HG03159 (cell line): ENCODE results near the gene TGFBR3.

Experiments used
- ATAC-seq: cut with Tn5 transposase; IDR thresholded peaks from one replicate; pipeline ENCODE4 v1.9.1; 2021; ENCODE audit warnings: mild to moderate bottlenecking, moderate library complexity; ENCODE audit not compliant: unreplicated experiment

Gene TGFBR3

GRCh38 chr1:91783423-91784170 is 102.4 kb downstream of the TGFBR3 start:
- ATAC-seq = no peak

DNA sequence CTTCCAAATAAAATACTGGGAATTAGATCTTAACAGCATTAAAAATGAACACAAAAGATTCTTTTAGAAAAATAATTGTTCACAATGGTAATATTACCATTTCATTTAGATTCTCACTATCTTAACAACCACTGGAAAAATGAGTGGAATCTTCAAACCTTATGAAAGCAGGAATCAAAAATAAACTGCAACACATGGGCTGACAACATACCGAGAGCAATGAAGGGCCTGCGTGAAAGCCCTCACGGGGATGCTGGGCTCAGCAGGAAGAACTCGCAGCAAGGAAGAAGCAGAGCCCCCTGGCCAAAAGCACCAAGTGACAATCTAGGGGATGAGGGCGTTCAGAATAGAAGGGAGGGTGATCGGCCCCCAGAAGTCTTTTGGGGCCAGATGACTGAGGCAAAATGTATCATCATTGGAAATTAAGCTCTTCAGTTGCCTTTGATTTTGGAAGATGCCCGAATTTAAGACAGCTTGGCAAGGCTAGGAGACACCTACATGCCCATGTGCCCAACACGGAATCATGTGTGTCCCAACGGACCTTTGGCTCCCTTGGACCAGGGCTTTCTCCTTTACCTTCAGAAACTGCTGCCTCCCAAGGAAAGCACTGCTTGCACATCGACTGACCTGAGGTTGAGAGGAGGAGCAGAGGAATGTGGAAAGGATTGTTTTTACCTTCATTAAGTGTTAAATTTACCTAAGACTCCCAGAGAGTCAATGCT is 103.9 kb downstream of the TGFBR3 start:
- ATAC-seq = no peak

GRCh38 chr1:91781371-91781825 is 104.6 kb downstream of the TGFBR3 start:
- ATAC-seq = no peak

- no peak for ATAC-seq
Observed at GRCh38 chr1:91779548-91780021, 106.4 kb downstream of the TGFBR3 start.

- ATAC-seq = no peak
Observed at GRCh38 chr1:91778964-91779363, 107.0 kb downstream of the TGFBR3 start.

DNA sequence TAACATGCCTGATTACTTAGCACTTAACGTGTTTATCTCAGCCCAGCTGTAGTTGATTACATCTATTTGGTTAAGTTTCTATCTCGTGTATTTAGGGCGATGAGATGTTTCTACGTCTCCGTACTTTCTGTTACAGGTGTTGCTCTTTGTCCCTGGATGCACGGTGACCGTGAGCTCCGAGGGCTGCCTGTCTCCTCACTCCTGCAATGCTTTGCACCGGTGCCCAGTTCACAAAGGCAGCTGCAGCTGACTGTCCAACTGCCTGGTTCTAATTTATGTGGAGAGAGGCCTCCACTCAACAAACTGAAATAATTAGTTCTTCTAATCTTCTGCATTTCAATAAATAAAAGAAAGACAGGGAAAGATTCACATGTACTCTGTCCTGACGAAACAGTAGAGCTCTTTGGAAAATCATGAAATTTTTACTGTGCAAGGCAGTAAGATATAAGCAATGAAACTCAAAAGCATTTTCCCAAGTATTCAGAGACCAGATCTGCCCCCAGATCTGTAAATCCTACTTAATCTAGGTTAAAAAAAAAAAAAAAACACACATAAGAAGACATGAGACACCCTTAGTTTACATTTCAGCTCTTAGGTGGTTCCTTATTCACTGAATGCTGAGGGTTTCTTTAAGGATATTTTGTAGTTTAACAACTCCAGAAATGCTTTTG is 108.2 kb downstream of the TGFBR3 start:
- no peak for ATAC-seq

DNA sequence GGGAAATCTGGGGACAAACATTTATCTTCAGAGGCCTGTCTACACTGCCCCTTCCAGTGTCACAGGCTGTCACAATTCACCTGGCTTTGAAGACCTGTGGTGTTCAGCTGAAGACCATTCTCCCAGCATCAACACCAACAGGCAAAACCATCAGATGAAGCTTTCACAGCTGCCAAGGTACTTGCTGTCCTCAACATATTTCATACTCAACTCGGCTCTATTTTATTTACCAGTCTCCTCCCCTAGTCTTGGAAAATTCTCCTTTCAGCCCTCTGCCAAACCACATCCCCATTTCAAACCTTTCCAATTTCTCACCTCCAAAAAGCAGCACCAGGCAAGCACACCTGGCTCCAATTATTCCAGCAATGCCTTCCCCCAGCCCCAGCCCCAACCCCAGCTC is 108.8 kb downstream of the TGFBR3 start:
- no peak for ATAC-seq

- ATAC-seq = no peak
Observed at GRCh38 chr1:91776068-91776794, 109.7 kb downstream of the TGFBR3 start.

GRCh38 chr1:91775227-91775626 is 110.7 kb downstream of the TGFBR3 start:
- no peak for ATAC-seq

GRCh38 chr1:91774520-91775203 is 111.3 kb downstream of the TGFBR3 start:
- no peak for ATAC-seq

GRCh38 chr1:91771717-91772116 is 114.2 kb downstream of the TGFBR3 start:
- ATAC-seq = no peak

DNA sequence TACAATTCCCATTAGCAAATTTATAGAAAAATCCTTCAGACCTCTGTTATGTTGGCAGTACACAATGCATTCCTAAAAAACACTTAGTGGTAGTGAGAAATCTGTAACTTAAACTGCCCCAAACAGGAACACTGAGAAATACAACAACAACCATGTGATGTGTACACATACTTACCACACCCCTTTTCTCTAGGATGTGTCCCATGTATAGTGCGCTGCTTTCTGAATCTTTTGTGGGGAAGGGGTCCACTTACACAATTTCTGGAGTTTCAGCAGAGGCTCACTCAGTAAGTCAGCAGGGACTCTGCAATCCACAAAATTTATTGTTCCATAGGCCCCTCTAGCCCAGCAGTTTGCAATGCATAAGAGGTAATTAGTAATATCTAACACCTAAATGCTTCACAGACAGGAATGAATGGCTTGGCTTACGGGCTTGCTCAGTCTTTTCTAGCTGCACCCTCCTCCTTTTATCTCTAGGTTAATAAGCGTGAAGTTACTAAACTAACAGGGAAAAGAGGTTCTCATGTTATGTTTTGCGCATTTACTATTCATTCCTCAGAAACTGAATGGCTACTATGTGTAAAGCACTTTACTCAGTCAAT is 115.2 kb downstream of the TGFBR3 start:
- no peak for ATAC-seq

- ATAC-seq = no peak
Observed at GRCh38 chr1:91769742-91770141, 116.2 kb downstream of the TGFBR3 start.

GRCh38 chr1:91768786-91769725 is 116.9 kb downstream of the TGFBR3 start:
- no peak for ATAC-seq

DNA sequence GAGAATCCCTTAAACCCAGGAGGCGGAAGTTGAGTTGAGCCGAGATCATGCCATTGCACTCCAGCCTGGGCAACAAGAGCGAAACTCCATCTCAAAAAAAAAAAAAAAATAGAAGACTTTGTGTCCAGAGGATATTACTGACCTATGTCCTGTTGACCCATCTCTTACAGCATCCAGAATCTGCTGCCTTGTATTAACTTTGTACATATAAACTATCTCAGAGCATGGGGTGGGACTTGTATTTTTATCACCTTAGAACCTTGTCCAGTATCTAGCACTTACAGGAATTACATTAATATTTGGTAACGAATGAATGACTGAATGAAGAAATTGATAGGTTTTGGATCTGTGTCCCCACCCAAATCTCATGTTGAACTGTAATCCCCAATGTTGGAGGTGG is 117.8 kb downstream of the TGFBR3 start:
- ATAC-seq = no peak

GRCh38 chr1:91766883-91767282 is 119.1 kb downstream of the TGFBR3 start:
- ATAC-seq = no peak

DNA sequence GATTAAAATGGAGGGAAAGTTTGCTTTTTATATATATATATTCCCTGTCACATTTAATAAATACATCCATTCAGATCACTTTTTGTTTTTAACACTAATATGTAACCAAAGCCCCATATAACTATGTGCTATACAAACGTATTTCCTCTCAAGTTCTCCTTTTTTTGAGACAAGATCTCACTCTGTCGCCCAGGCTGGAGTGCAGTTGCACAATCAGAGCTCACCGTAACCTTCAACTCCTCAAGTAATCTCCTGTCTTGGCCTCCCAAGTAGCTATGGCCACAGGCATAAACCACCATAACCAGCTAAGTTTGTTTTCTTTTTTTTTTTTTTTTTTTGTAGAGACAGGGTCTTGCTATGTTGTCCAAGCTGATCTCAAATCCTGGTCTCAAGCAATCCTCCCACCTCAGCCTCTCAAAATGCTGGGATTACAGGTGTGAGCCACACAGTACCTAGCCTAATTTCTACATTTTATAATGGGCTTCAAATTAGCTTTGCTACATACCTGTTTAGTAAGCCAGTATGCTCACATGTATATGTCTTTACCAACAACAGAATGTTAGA is 120.0 kb downstream of the TGFBR3 start:
- ATAC-seq = no peak

- ATAC-seq = no peak
Observed at GRCh38 chr1:91765293-91765692, 120.7 kb downstream of the TGFBR3 start.
